Right ventricle myocardium inferior (tissue), 1 donor: ENCODE data around the gene CRTAP. TPM values are rescaled to one million over a fixed set of nuclear protein-coding genes. Genes with fewer than 3 reads are reported as not detected.

ENCODE experiments used
- total RNA-seq: library from RNA; stranded (reverse); fragmentation: NEBNext Ultra II Directional; extraction: Animal tissue kit (Norgen Biotek cat#: 25700); gene quantifications from one replicate; pipeline ENCODE4 v1.2.1, GENCODE V29; 2021
- donor health status: DM: no; HTN: yes; CAD: no; lungs with severe emphysema.

Gene CRTAP
- total RNA-seq, 1 donor from 2014 or later: 93.4 TPM

Other genes with a start within 250 kb of the CRTAP start
- gene CCR4, start 162.4 kb upstream of the CRTAP start, total RNA-seq: 0.08 TPM
- gene GLB1, start 16.9 kb upstream of the CRTAP start, total RNA-seq: 19.6 TPM
- 3.2 TPM for gene TMPPE, start 16.9 kb upstream of the CRTAP start, total RNA-seq
- 2.8 TPM for gene SUSD5, start 104.8 kb downstream of the CRTAP start, total RNA-seq
- 1.6 TPM for gene FBXL2, start 163.4 kb downstream of the CRTAP start, total RNA-seq